ENCODE measurements around the gene GPR149.

- TF ChIP-seq, protein P1, sequence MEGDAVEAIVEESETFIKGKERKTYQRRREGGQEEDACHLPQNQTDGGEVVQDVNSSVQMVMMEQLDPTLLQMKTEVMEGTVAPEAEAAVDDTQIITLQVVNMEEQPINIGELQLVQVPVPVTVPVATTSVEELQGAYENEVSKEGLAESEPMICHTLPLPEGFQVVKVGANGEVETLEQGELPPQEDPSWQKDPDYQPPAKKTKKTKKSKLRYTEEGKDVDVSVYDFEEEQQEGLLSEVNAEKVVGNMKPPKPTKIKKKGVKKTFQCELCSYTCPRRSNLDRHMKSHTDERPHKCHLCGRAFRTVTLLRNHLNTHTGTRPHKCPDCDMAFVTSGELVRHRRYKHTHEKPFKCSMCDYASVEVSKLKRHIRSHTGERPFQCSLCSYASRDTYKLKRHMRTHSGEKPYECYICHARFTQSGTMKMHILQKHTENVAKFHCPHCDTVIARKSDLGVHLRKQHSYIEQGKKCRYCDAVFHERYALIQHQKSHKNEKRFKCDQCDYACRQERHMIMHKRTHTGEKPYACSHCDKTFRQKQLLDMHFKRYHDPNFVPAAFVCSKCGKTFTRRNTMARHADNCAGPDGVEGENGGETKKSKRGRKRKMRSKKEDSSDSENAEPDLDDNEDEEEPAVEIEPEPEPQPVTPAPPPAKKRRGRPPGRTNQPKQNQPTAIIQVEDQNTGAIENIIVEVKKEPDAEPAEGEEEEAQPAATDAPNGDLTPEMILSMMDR (IDR thresholded peaks at IDR 0.05; ENCODE audit: poor library complexity, severe bottlenecking) = no peak
- no peak for TF ChIP-seq EZH2 (IDR thresholded peaks at IDR 0.05; ENCODE audit: borderline replicate concordance, insufficient read depth, low read length, poor library complexity, severe bottlenecking)
- TF ChIP-seq REST (IDR thresholded peaks at IDR 0.05; ENCODE audit: borderline replicate concordance) = no peak
- TF ChIP-seq SMC3 (conservative IDR thresholded peaks at IDR 0.05; ENCODE audit: poor library complexity) = no peak
- no peak for TF ChIP-seq POLR2AphosphoS5 (IDR thresholded peaks at IDR 0.05)
- TF ChIP-seq EP300 (conservative IDR thresholded peaks at IDR 0.05; ENCODE audit: poor library complexity, severe bottlenecking) = no peak
These were observed 105.1 kb downstream of the GPR149 start for GRCh38 chr3:154324919-154325318.

Measured in neural cell (in vitro differentiated cells).